HFFc6 (cell line): ENCODE data around the gene UFSP2. TPM values are rescaled to one million over a fixed set of nuclear protein-coding genes. Genes with fewer than 3 reads are reported as not detected.

ENCODE experiments used
- DNase-seq: peaks from one replicate; pipeline ENCODE4 v3.0.0-alpha.2; 2018
- H3K27ac Mint-ChIP-seq: 2 replicates; pipeline ENCODE4 v1.8.0; 2020; ENCODE audit warnings: mild to moderate bottlenecking, mixed read lengths
- H3K27me3 Mint-ChIP-seq: 2 replicates; pipeline ENCODE4 v1.8.0; 2021; ENCODE audit warnings: mild to moderate bottlenecking, moderate library complexity, mixed read lengths; ENCODE audit not compliant: insufficient read depth
- H3K36me3 Mint-ChIP-seq: 2 replicates; pipeline ENCODE4 v1.8.0; 2021; ENCODE audit warnings: low read depth, mixed read lengths
- H3K4me1 Mint-ChIP-seq: 2 replicates; pipeline ENCODE4 v1.8.0; 2020; ENCODE audit warnings: low read depth, mixed read lengths
- H3K4me3 Mint-ChIP-seq: 2 replicates; pipeline ENCODE4 v1.8.0; 2020; ENCODE audit warnings: mild to moderate bottlenecking, moderate library complexity, mixed read lengths
- H3K9me3 Mint-ChIP-seq: 2 replicates; pipeline ENCODE4 v1.8.0; 2020; ENCODE audit warnings: mild to moderate bottlenecking, mixed read lengths
- long read RNA-seq: library from polyadenylated mRNA; unstranded; transcript quantifications from one replicate; pipeline ENCODE4 v2.0.0, GENCODE V29; 2019
- total RNA-seq, 6 experiments: library from RNA; stranded (reverse); fragmentation: NEBNext Ultra II Directional; extraction: Animal tissue kit (Norgen Biotek cat#: 25700); gene quantifications; 2 replicates in 1 of 6; 3 replicates in 5 of 6; pipeline ENCODE4 v1.2.3, GENCODE V29; 2021
- TF ChIP-seq, protein P1 (sequence below): fragments of 200-600 bp; sonication (generic); IDR thresholded peaks from 2 replicates; pipeline ENCODE4 v1.5.0; 2021; ENCODE audit warnings: antibody characterized with exemption, mild to moderate bottlenecking

UFSP2 gene
- total RNA-seq: 10 to 100 TPM; 23.1 to 35.6 (median 32.5) TPM
- long read RNA-seq, transcript UFSP2-201 (12 exons, 1,630 nt): major isoform, 43 of 59 reads
- long read RNA-seq, partial matches to known transcripts: 13 of 59 reads
- long read RNA-seq, other reads (novel, unspliced or antisense): 2 of 59 reads

DNA sequence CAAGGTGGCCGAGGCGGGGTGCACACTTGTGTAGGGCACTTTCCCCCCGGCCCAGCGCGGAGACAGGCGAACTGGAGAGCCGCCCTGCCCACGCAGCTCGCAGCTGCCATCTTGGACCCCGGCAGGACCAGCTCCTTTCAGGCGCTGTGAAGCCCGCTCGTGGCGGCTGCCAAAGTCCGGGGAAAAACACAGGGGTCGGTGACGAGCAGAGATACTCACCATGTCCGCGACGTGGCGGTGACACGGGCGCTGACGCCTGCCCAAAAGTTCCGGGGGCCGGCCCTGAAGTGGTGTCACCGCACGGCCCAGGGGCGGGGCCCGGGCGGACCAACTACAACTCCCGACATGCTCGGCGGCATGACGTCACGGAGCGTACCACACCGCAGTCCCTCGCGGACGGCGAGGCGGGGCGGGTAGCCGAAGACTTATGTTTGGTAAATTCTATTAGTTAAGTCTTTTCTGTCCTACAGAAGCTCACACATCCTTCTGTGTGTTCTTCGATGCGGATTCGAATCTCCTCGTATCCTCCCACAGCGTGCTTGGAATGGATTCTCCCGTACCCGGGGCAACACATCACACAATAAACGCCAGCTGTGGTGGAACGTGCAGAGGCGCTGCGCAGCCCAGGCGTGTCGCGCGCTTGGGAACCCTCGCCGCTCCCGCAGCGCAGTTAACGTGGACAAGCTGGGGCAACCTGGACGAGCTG lies at the start of gene UFSP2:
TSS of gene UFSP2 (minus strand) at position 318 of the 706 bp plus-strand sequence. CDS start at position 222, 96 bp downstream.
- peak within 1 kb of the TSS; percentile 100 for H3K27ac Mint-ChIP-seq
- no peaks in the 10 kb centered on the region; the same call in 1 of the 2 replicates for H3K27me3 Mint-ChIP-seq
- peak; percentile 81 for DNase-seq
- H3K4me1 Mint-ChIP-seq: peaks cover 37% of the 10 kb centered on the region
- TF ChIP-seq, protein P1, sequence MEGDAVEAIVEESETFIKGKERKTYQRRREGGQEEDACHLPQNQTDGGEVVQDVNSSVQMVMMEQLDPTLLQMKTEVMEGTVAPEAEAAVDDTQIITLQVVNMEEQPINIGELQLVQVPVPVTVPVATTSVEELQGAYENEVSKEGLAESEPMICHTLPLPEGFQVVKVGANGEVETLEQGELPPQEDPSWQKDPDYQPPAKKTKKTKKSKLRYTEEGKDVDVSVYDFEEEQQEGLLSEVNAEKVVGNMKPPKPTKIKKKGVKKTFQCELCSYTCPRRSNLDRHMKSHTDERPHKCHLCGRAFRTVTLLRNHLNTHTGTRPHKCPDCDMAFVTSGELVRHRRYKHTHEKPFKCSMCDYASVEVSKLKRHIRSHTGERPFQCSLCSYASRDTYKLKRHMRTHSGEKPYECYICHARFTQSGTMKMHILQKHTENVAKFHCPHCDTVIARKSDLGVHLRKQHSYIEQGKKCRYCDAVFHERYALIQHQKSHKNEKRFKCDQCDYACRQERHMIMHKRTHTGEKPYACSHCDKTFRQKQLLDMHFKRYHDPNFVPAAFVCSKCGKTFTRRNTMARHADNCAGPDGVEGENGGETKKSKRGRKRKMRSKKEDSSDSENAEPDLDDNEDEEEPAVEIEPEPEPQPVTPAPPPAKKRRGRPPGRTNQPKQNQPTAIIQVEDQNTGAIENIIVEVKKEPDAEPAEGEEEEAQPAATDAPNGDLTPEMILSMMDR: no peak
- H3K9me3 Mint-ChIP-seq: no peaks in the 10 kb centered on the region
- peaks cover 5% of the 10 kb centered on the region; the same call in 1 of the 2 replicates for H3K36me3 Mint-ChIP-seq
- peak within 1 kb of the TSS; percentile 90 for H3K4me3 Mint-ChIP-seq

- TF ChIP-seq, protein P1: no peak
- Mint-ChIP-seq H3K27me3 (peaks cover 35% of the 10 kb centered on the region), H3K36me3 (no peaks in the 10 kb centered on the region), H3K4me3 (no peak overlapping the region), H3K9me3 (no peaks in the 10 kb centered on the region), H3K4me1 (0 out of 2 replicates have a peak, but pooled peaks cover 6% of the 10 kb centered on the region), H3K27ac (no peak overlapping the region)
- DNase-seq: no peak
These were observed 47.5 kb upstream of the UFSP2 start for GRCh38 chr4:185473247-185473646.

GRCh38 chr4:185472103-185472542 lies 46.4 kb upstream of the UFSP2 start:
- no peak for DNase-seq
- Mint-ChIP-seq H3K36me3 (no peaks in the 10 kb centered on the region), H3K4me3 (peak overlapping the region; percentile 89), H3K27ac (peak overlapping the region; percentile 64), H3K27me3 (peaks cover 39% of the 10 kb centered on the region), H3K4me1 (0 out of 2 replicates have a peak, but pooled peaks cover 6% of the 10 kb centered on the region), H3K9me3 (no peaks in the 10 kb centered on the region)
- TF ChIP-seq, protein P1: no peak

- Mint-ChIP-seq H3K36me3 (no peaks in the 10 kb centered on the region), H3K27ac (peak within 1 kb of the TSS; percentile 64), H3K4me1 (0 out of 2 replicates have a peak, but pooled peaks cover 6% of the 10 kb centered on the region), H3K27me3 (peaks cover 40% of the 10 kb centered on the region), H3K4me3 (peak within 1 kb of the TSS; percentile 89), H3K9me3 (no peaks in the 10 kb centered on the region)
- peak; percentile 86 for DNase-seq
- TF ChIP-seq, protein P1: peak; percentile 80
These were observed 45.7 kb upstream of the UFSP2 start, which contains the start of gene CCDC110 for GRCh38 chr4:185471235-185472102. Gene CCDC110, minus strand, starts transcription at chr4:185471733. Its CDS starts 50 bp downstream, at chr4:185471683.

DNA sequence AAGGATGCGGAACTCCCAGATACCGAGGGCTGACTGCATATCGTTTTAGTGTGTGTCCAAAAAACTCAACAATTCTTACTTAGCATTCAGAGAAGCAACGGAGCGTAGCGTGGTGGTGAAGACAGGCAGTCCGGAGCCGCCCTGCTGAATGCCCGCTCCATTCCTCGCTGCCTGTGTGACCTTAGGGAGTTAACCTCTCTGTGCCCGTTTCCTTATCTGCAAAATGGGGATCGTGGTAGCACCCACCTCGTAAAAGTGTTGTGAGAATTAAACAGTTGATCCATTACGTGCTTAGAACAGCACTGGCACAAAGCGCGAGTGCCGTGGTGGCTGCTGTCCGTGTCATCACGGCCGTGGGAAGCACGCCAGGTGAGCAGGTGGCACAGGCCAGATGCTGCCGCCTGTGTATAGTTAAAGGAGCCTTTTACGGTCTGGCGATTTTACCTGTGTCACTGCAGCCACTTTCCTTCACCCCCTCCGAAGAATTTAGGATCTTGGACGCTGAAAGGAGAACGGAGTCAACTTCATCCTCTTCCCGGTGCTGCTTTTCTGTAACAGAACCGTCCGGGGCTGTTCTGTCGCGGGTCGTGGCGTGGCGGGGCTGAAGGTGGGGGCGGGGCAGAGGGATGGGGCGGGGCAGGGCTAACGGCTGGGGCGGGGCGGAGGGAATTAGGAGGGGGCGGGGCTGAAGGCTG lies 44.9 kb upstream of the UFSP2 start:
- H3K4me1 Mint-ChIP-seq: 0 out of 2 replicates have a peak, but pooled peaks cover 6% of the 10 kb centered on the region
- TF ChIP-seq, protein P1: no peak
- H3K36me3 Mint-ChIP-seq: no peaks in the 10 kb centered on the region
- DNase-seq: no peak
- peaks cover 40% of the 10 kb centered on the region for H3K27me3 Mint-ChIP-seq
- peak overlapping the region; percentile 79 for H3K4me3 Mint-ChIP-seq
- no peak overlapping the region for H3K27ac Mint-ChIP-seq
- no peaks in the 10 kb centered on the region for H3K9me3 Mint-ChIP-seq
